ENCODE measurements around the gene L1CAM.
A peak's percentile ranks its signal among the peaks of the same experiment; 100 is the strongest.

L1CAM gene

GRCh38 chrX:153902385-153902784, 16.4 kb upstream of the L1CAM start:
- no peak for DNase-seq (ENCODE audit: low read depth)

- no peak for DNase-seq (ENCODE audit: low read depth)
These were observed 15.8 kb upstream of the L1CAM start for GRCh38 chrX:153901753-153902140.

- peak; percentile 41 for DNase-seq (ENCODE audit: low read depth)
These were observed 15.1 kb upstream of the L1CAM start for GRCh38 chrX:153900831-153901752.

- DNase-seq (ENCODE audit: low read depth) = no peak
These were observed 11.9 kb upstream of the L1CAM start for GRCh38 chrX:153897899-153898298.

DNA sequence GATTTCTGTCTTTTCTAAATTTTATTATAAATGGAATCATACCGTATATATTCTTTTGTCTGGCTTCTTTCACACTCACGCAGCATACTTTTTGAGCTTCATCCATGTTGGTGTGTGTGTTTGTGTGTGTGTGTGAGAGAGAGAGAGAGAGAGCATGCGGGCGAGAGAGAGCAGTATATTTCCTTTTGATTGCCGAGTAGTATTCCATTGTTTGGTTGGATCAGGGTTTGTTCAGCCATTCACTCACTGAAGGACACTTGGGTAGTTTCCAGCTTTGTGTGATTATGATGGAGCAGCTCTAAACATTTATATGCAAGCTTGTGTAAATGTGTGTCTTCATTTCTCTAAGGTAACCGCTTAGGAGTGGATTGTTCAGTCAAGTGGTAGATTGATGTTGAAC, 3.1 kb upstream of the L1CAM start:
- no peak for DNase-seq (ENCODE audit: low read depth)

DNA sequence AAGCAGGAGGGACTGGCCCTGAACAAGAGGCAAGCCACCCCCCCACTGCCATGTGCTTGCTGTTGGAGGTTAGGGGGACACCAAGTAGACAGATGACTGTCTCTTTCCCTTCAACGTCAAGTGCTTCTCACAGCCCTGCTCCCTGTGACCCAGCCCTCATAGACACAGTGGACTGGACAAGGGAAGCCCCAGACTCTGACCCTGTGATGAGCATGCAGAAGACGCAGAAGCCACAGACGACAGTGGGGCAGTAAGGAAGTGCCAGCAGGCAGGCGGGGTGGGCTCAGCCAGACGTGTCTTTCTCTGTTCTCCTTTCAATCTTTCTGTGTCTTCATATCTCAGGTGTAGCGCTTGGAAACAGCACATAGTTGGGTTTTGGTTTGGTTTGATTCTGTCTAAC, 2.4 kb upstream of the L1CAM start:
- no peak for DNase-seq (ENCODE audit: low read depth)

DNA sequence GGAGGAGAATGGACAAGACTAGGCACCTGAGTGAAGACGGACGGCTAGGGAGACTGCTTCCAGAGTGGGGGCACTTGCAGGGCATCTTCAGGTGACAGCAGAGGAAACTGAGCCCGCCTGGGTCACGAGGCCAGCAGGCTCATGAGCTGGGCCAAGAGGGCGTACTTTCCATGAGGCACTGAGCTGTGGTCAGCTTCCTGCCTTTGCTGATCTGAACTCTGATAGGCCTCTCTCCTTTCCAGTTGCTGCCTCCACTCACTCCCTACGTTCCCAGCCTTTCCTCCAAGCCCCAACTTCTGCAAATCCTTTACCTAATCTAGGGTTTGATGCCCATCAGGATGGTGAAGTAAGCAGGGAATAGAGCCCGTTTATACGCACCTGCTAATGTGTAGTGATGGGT, 1.4 kb upstream of the L1CAM start:
- no peak for DNase-seq (ENCODE audit: low read depth)

- no peak for DNase-seq (ENCODE audit: low read depth)
These were observed 942 bp upstream of the L1CAM start for GRCh38 chrX:153886915-153887314.

GRCh38 chrX:153885208-153885787, 675 bp downstream of the L1CAM start:
- no peak for DNase-seq (ENCODE audit: low read depth)

DNA sequence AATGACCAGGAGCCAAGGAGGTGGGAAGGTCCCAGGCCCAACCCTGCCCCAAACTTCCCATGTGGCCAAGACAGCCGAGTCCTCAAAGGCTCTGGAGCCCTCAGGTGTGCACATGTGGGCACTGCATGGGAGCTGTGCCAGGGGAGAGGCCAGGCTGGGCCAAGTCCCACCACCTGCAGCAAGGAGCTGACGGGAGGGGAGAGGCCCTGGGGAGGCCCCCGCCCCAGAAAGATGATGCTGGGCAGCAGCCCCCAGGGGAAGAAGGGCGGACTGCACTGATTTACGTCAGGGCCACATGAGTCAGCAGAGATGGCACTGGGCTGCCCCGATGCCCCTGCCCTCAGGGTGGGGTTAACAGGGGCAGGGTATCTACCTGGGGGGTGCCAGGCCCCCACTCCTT, 1.4 kb downstream of the L1CAM start:
- DNase-seq (ENCODE audit: low read depth) = no peak

DNA sequence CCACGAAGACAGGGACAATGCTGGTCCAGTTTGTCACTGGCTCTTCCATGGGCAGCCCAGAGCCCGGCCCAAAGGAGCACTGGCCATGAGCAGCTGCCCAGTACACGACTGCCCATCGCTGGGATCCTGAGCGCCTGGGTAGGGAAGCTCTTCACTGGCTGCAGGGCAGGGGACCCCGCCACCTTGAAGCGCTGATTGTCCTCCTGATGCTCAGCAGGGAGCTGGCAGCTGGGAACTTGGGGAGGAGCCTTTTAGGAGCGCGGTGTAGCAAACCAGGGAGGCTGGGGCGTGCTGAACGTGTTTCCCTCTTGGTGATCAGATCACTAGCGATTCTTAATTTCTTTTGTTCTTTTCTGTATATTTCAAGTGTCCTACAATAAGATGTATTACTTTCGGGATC, 1.8 kb downstream of the L1CAM start:
- DNase-seq (ENCODE audit: low read depth) = no peak

DNA sequence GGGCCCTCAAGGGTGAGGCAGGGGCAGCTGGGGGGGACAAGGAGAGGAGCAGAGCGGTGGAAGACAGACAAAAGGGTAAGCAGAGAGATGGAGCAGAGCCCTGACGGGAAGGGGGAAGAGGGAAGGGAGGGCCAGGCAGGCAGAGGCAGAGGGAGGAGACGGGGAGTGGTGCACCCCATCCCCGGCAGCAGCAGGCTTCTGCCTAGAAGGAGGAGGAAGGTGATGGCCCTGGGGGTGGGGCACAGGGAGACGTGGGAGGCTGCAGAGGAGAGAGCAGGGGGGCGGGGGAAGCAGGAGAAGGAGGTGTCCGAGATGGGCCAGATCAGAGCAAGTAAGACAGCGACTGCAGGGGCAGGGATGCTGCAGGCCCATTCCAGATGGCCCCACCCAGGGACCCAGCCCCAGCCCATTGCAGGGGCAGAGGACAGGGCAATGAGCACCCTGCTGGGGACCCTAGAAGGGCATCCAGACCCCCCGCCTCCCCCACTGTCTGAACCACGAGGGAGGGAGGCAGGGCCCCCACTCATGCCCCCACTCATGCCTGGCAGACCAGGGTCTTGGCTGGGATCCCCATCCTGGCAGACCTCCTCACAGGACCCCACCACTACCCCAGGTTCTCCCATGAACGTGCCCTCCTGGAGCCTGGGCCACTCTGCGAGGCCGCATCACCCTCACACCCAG, 2.7 kb downstream of the L1CAM start:
- DNase-seq (ENCODE audit: low read depth) = no peak

DNA sequence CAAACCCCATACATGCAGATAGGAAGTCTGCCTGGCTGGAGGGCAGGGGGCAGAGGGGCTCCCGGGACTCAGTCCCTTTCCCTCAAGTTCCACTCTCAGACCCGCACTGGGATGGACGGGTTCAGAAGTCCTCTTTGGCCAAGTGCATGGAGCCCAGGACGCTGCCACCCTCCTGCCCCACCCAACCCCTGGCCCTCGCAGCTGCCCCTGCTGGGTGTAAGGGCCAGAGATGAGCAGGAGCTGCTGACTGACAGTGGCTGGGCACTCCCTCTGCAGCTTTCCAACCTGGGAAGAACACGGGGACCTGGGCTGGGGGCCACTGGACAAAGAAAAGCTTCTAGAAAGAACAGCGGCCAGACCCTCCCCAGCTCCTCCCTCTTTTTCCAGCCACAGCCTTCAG, 3.4 kb downstream of the L1CAM start:
- no peak for DNase-seq (ENCODE audit: low read depth)

DNA sequence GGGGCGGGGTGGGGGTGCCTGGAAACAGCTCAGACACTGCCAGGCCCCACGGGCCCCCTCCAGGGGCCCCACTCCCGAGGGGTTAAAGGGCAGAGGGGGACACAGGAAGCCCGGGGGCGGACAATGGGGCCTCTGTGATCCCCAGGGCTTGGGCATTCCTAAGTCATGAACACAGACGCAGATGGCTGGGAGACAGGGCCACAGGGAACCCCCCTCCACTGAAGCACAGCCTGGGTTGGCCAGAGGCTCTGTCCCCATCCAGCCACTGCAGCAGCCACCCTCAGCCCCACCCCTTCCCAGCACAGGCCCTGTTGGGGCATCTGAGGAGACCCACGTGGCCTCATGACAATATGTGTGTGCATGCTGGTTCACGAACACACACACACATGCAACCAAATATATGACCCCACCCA, 3.9 kb downstream of the L1CAM start:
- no peak for DNase-seq (ENCODE audit: low read depth)

- DNase-seq (ENCODE audit: low read depth) = no peak
These were observed 4.7 kb downstream of the L1CAM start for GRCh38 chrX:153881281-153881680.

- DNase-seq (ENCODE audit: low read depth) = no peak
These were observed 5.5 kb downstream of the L1CAM start for GRCh38 chrX:153880440-153880815.

- no peak for DNase-seq (ENCODE audit: low read depth)
These were observed 6.1 kb downstream of the L1CAM start for GRCh38 chrX:153879741-153880439.

GRCh38 chrX:153878969-153879653, 6.9 kb downstream of the L1CAM start:
- no peak for DNase-seq (ENCODE audit: low read depth)

- no peak for DNase-seq (ENCODE audit: low read depth)
These were observed 7.6 kb downstream of the L1CAM start for GRCh38 chrX:153878345-153878744.

DNA sequence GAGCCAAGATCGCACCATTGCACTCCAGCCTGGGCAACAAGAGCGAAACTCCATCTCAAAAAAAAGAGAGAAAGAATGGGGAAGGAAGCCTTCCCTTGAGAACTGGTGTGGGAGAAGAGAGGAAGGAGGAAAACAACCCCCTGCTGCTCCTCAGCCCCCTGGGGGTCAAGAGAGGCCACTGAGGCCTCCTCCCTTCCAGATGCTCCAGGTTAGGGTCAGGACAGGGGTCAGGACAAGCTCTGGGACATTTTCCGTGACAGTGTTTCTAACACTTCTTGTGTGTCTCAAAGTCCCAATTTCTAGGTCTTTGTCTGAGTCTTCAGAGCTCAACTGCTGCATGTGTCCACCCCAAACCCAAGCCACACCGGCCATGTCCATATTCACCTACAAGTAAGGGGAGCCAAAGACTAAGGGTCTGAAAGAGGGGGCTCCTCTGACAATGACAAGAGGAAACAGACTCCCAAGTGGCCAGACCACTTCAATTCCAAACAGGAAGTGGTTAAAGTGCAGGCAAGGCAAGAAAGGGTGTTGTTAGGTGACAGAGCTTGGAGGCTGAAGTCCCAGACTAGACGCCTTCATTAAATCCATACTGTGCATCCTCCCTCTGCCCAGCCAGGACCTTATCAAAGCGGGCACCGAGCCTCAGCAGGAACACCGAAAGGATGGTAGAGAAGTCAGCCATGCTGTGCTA, 8.3 kb downstream of the L1CAM start:
- DNase-seq (ENCODE audit: low read depth) = no peak

GRCh38 chrX:153876112-153876491, 9.9 kb downstream of the L1CAM start:
- DNase-seq (ENCODE audit: low read depth) = no peak
